Ishikawa (cell line): ENCODE data around the gene RPS6KA1.

Experiments used
- CEBPB ChIP-seq: IDR thresholded peaks from 2 replicates; pipeline ENCODE4 v1.6.1; 2012
- EP300 ChIP-seq: IDR thresholded peaks from 2 replicates; pipeline ENCODE4 v1.6.1; 2012; ENCODE audit warnings: borderline replicate concordance
- FOXM1 ChIP-seq: IDR thresholded peaks from 2 replicates; pipeline ENCODE4 v1.6.1; 2012; ENCODE audit warnings: low read depth, borderline replicate concordance
- RAD21 ChIP-seq: IDR thresholded peaks from 2 replicates; pipeline ENCODE4 v1.6.1; 2012; ENCODE audit warnings: low read depth
- TCF12 ChIP-seq: IDR thresholded peaks from 2 replicates; pipeline ENCODE4 v1.6.1; 2012; ENCODE audit warnings: low read depth
- TEAD4 ChIP-seq: IDR thresholded peaks from 2 replicates; pipeline ENCODE4 v1.6.1; 2012
- YY1 ChIP-seq: IDR thresholded peaks from 2 replicates; pipeline ENCODE4 v1.6.1; 2012; ENCODE audit warnings: low read depth
- ZBTB7A ChIP-seq: IDR thresholded peaks from 2 replicates; pipeline ENCODE4 v1.6.1; 2012; ENCODE audit warnings: low read depth

DNA sequence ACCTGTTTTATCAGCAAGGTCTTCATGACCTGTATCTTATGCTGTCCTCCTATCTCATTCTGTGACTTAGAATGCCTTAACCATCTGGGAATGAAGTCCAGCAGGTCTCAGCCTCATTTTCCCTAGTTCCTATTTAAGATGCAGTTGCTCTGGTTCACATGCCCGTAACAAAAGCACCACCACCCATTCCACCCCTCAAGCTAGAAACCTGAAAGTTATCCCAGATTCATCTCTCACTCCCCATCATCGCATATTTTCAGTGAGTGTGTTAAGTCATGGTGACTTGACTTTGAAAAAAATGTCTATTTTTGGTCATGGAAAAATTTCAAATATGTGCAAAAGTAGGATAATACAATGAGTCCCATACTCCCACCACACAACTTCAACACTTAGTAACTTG lies 45.6 kb upstream of the RPS6KA1 start:
- TF ChIP-seq ZBTB7A: no peak
- no peak for TF ChIP-seq YY1
- TF ChIP-seq EP300: no peak
- TF ChIP-seq CEBPB: no peak
- TF ChIP-seq RAD21: no peak
- TF ChIP-seq FOXM1: no peak
- TF ChIP-seq TCF12: no peak
- no peak for TF ChIP-seq TEAD4
